HUDEP-2 (cell line): ENCODE measurements around the gene ISCU.

Experiments
- DNase-seq, 76 experiments: peaks; one replicate each; lab custom pipeline; 2025; ENCODE audit not compliant: unreplicated experiment in 76 of 76; lab: John Stamatoyannopoulos, UW

Gene ISCU

GRCh38 chr12:108562348-108563135 is at the start of gene ISCU:
ISCU (plus strand) TSS chr12:108562596; CDS start chr12:108562623, 27 bp downstream.
- DNase-seq, result peak; percentile 18 to 98 (median 96)

GRCh38 chr12:108514468-108514972 is 47.9 kb upstream of the ISCU start:
- no peak for DNase-seq

GRCh38 chr12:108514973-108515814 is 47.2 kb upstream of the ISCU start, which contains the start of gene FICD:
FICD (plus strand) TSS chr12:108515277; CDS start chr12:108516973, 1,696 bp downstream.
- DNase-seq, result peak; percentile 61 to 99 (median 98)

GRCh38 chr12:108515916-108516315 is 46.5 kb upstream of the ISCU start:
- DNase-seq, result no peak

GRCh38 chr12:108516511-108517275 is 45.7 kb upstream of the ISCU start:
- DNase-seq, result peak in 2 of 76 experiments; percentile 1 to 5

GRCh38 chr12:108517288-108518100 is 44.9 kb upstream of the ISCU start:
- DNase-seq, result no peak

GRCh38 chr12:108518101-108518715 is 44.2 kb upstream of the ISCU start:
- DNase-seq, result no peak

GRCh38 chr12:108518716-108519496 is 43.5 kb upstream of the ISCU start:
- no peak for DNase-seq

- no peak for DNase-seq
Observed at GRCh38 chr12:108519558-108519957, 42.8 kb upstream of the ISCU start.

GRCh38 chr12:108523365-108523764 is 39.0 kb upstream of the ISCU start:
- no peak for DNase-seq

GRCh38 chr12:108525681-108526080 is 36.7 kb upstream of the ISCU start:
- DNase-seq, result no peak

- no peak for DNase-seq
Observed at GRCh38 chr12:108526482-108527165, 35.8 kb upstream of the ISCU start.

- no peak for DNase-seq
Observed at GRCh38 chr12:108527166-108527496, 35.3 kb upstream of the ISCU start.

- DNase-seq, result no peak
Observed at GRCh38 chr12:108530161-108530560, 32.2 kb upstream of the ISCU start.

- no peak for DNase-seq
Observed at GRCh38 chr12:108531929-108532848, 30.2 kb upstream of the ISCU start.

GRCh38 chr12:108538146-108538545 is 24.2 kb upstream of the ISCU start:
- DNase-seq, result no peak

GRCh38 chr12:108538616-108539195 is 23.7 kb upstream of the ISCU start:
- no peak for DNase-seq
